C1 segment of cervical spinal cord (tissue), 14 donors: ENCODE results near the gene LYL1.
A peak's percentile ranks its signal among the peaks of the same experiment; 100 is the strongest.

Experiments
- DNase-seq, 14 donors: peaks; one replicate each; lab custom pipeline; 2025; lab: John Stamatoyannopoulos, UW

Gene LYL1

GRCh38 chr19:13093407-13094105 lies 9.1 kb downstream of the LYL1 start:
- DNase-seq = peak in 13 of 14 donors; percentile 52 to 84 (median 73)

DNA sequence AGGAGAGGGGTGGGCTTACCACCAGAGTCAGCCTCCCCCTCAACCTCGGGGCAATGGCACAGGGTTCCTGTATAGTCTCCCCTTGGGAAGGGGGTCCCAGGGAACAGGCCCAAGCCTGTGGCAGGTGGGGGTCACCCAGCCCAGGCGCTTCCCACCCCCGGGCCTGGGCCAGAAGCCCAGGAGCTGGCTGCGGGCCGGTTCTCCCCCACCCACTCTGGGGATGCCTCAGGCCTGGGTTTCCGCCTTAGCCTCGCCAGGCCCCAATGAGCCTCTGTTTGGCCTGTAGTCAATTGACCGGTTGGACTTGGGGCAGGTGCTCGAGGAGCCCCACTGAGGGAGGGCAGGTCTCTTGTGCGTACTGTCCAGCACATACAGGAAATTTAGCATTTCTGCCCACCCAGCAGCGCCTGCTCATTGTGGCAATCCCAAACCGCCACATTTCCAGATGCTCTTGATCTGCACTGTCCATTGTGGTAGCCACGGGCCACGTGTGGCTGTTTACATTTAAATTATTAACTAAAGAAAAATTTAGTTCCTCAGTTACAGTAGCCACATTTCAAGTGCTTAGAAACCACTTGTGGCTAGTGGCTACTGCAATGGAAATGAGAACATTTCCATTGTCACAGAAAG lies 9.9 kb downstream of the LYL1 start:
- no peak for DNase-seq

- no peak for DNase-seq
These were observed 10.5 kb downstream of the LYL1 start for GRCh38 chr19:13092158-13092543.

DNA sequence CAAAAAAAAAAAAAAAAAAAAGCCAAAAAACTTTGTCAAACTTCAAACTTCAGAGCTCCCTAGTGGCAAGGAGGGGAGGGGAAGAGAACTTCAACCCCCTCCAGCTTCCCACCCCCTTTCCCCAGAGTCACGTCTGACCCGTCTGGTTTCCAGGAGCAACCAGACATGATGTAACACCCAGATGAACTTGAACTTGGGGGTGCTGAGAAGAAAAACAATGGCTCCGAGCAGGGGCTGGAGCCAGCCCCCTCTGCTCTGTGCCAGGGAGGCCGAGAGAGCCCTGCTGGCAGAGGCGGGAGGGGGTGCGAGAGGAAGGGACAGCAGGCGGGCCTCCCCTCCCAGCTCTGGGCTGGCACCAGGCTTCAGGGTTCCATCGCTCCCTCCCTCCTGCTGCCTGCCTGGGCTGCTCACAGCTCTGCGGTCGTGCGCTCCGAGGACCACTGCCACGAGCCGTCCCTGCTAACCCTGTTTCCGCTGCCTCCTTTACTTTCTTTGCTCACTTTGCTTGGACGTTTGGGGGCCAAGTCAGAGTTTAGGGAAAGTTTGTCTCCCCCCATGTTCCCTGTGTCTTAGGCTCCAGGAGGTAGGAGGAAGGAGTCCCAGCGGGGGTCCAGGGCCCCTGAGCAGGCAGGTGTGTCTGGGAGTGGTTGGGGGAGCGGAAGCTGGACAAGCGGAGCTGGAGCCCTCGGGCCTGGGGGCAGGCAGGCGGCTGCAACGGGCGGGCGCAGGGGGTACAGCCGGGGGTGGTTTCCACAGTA lies 11.1 kb downstream of the LYL1 start:
- DNase-seq = peak in 11 of 14 donors; percentile 29 to 83 (median 62)

GRCh38 chr19:13090511-13091231 lies 12.0 kb downstream of the LYL1 start:
- DNase-seq = no peak

GRCh38 chr19:13089857-13090507 lies 12.7 kb downstream of the LYL1 start:
- no peak for DNase-seq

DNA sequence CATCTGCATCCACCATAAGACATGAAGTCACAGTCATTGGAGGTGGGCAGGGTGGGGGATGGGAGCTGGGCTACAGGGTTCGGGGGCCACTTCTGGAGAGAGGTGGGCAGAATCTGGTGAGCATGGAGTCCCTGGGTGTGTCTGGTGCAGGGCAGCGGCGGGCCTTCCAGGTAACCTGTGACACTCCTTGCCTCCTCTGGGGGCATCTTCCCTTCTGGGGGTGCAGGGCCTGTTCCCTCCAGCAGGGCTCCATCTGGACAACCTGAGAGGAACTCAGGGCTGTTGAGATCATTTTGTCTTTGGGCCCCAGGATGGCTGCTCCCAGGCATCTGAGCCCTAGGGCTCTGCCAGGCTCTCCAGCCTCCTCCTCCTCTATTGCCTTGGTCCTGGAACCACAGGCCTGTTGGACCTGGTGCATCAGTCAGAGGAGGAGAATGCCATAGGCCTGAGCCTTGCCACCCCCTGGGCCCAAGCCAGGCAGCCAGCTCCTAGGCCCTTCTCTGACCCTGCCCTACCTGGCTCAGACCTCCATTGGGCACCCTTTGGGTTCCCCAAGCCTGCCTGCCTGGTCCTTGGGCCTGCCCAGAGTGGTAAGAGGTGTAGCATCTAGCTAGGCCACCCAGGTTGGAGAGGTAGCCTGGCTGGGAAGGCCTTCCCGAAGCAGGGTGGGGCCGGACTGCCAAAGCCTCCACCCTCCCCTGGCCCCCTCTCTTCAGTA lies 13.4 kb downstream of the LYL1 start:
- DNase-seq = peak in 1 of 14 donors; percentile 50

GRCh38 chr19:13087795-13088537 lies 14.7 kb downstream of the LYL1 start:
- no peak for DNase-seq

GRCh38 chr19:13087295-13087694 lies 15.4 kb downstream of the LYL1 start:
- no peak for DNase-seq

GRCh38 chr19:13086341-13086740 lies 16.3 kb downstream of the LYL1 start:
- peak in 1 of 14 donors; percentile 13 for DNase-seq

GRCh38 chr19:13085666-13086065 lies 17.0 kb downstream of the LYL1 start:
- DNase-seq = no peak

DNA sequence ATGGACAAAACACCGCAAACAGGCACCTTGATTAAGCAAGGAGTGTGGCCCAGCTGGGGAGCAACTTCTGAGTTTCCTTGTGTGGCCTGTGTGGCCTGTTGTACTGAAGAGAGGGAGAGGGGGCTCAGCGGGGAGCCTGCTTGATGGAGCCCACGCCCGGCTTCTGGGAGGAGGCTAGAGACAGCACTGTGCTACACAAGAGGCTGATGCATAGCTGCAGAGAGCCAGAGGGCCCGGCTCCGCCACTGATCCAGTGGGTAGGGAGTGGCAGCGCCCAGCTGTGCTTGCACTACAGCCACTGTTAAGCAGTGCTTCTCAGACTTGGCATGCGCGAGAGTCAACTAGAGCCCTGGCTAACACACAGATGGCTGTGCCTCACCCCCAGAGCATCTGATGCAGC lies 19.0 kb downstream of the LYL1 start:
- peak in 2 of 14 donors; percentile 5 to 40 for DNase-seq

DNA sequence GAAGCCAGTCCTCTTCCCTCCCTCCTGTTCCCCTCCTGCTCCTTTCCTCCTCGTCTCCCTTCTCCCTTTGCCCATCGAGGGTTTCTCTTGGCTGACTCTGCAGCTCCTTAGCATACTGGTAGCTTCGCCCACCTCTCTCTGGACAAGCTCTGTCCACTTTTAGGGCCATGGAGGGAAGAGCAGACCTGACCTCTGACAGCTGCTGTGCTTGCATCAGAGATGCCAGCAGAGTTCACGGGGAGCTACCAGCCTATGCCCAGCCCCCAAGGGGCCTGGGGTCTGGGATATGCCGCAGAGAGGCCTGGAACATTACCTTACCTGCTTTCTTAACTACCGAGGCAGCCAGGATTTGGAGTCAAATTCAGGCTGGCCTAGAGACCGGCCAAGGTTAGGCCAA lies 19.7 kb downstream of the LYL1 start:
- DNase-seq = no peak

DNA sequence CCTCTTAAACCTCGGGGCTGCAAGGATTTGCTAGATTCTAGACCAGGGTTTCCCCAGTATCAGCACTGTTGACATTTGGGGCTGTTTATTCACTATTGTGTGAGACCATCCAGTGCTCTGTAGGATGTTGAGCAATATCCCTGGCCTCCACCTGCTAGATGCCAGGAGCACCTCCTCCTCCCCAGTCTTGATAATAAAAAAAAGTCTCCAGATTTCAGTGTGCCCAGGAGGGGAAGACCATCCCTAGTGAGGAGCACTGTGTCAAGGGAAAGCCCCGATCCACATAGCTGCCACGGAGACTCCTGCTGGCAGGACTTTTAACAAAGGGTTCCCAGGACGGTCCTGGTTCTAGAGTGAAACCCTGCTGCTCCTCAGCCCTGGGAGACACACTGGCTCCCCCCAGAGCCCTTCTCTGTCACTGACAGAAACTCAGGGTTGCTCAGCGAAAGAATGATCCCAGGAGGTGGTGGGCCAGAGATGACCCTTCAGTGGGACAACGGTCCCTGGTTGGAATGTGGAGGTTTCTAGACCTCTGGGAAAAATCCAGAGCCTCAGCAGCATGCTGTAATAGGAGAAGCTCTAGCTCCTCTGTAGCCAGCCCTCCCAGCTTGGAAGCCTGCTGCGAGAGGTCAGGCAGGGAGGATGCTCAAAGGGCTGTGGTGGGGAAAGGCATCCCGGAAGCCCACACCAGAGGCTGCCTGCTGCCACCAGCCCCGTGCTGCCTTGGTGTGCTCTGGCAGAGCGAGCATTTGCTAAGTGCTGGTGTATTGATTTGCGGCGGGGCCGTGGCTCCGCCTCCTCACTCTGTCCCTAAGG lies 20.3 kb downstream of the LYL1 start:
- DNase-seq = peak in 4 of 14 donors; percentile 22 to 55 (median 48)

- DNase-seq = peak in 1 of 14 donors; percentile 52
These were observed 23.1 kb downstream of the LYL1 start for GRCh38 chr19:13079542-13079986.

DNA sequence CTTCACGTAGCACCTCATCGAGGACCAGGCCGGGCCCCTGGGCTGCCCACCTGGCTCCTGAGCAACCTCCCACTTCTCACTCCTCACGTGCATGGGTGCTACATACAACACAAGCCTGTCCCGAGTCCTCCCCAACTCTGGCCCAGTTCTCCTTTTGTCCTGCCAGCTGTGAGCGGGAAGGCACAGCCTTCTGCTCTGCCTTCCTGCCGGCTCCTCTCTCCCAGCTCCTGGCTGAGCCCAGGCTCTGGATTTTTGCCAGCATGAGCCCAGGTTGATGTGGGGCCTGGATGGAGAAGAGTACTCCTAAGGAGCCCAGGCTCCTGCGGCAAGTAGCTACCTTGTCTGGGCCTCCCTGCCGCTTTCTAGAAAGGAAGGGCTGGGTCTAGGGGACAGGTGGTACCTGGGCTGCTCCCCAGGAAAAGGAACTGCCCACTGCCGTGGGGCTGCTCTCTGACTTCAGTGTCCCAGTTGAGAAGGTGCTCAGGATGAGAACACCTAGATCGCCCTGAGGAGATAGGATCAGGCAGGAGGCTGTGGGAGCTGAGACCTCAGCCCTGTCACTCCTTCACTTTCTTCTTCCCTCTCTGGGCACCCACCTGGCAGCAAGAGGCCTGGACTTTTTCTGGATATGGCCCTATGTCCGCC lies 23.6 kb downstream of the LYL1 start:
- peak in 2 of 14 donors; percentile 52 to 66 for DNase-seq

GRCh38 chr19:13078381-13078780 lies 24.3 kb downstream of the LYL1 start:
- DNase-seq = no peak

- DNase-seq = peak in 2 of 14 donors; percentile 32 to 53
These were observed 25.4 kb downstream of the LYL1 start for GRCh38 chr19:13077240-13077639.
